Fibroblast of lung (primary cell): ENCODE data around the gene GREB1. TPM values are rescaled to one million over a fixed set of nuclear protein-coding genes. Genes with fewer than 3 reads are reported as not detected.

Experiments
- DNase-seq, 2 donors: peaks; one replicate each; pipeline versions ENCODE4 v3.0.0 to v3.0.0-alpha.2; 2010; ENCODE audit warnings: low read depth in 2 of 2
- H2AFZ ChIP-seq: 2 replicates; pipeline ENCODE4 v1.5.1; 2012; ENCODE audit warnings: low read length, control low read depth, inconsistent platforms
- H3K27ac ChIP-seq: 2 replicates; pipeline ENCODE4 v1.5.1; 2011; ENCODE audit warnings: low read length, control low read depth; ENCODE audit not compliant: insufficient read depth
- H3K27me3 ChIP-seq: 2 replicates; pipeline ENCODE4 v1.5.1; 2011; ENCODE audit warnings: mild to moderate bottlenecking, low read length; ENCODE audit not compliant: control insufficient read depth, insufficient read depth
- H3K36me3 ChIP-seq: 2 replicates; pipeline ENCODE4 v1.5.1; 2011; ENCODE audit warnings: low read length; ENCODE audit not compliant: control insufficient read depth, insufficient read depth
- H3K4me1 ChIP-seq: 2 replicates; pipeline ENCODE4 v1.5.1; 2011; ENCODE audit warnings: low read length; ENCODE audit not compliant: control insufficient read depth, insufficient read depth; ENCODE audit errors: extremely low read depth
- H3K4me2 ChIP-seq: 2 replicates; pipeline ENCODE4 v1.5.1; 2011; ENCODE audit warnings: low read length, control low read depth; ENCODE audit not compliant: insufficient read depth; ENCODE audit errors: extremely low read depth
- H3K4me3 ChIP-seq, 4 experiments: fragments of 200-600 bp in 1 of 4; sonication (generic) in 1 of 4; replicated peaks in 1 of 4; 2 replicates each; pipeline ENCODE4 v1.5.1; 2011 to 2016; ENCODE audit warnings: low read length in 4 of 4, low read depth in 3 of 4, mild to moderate bottlenecking in 3 of 4, control low read depth in 2 of 4, inconsistent platforms in 1 of 4, mixed read lengths in 1 of 4; ENCODE audit not compliant: insufficient read depth in 1 of 4; ENCODE audit errors: control extremely low read depth in 1 of 4
- H3K79me2 ChIP-seq: 2 replicates; pipeline ENCODE4 v1.5.1; 2012; ENCODE audit warnings: mild to moderate bottlenecking, low read length, inconsistent platforms; ENCODE audit not compliant: control insufficient read depth, insufficient read depth
- H3K9ac ChIP-seq: 2 replicates; pipeline ENCODE4 v1.5.1; 2011; ENCODE audit warnings: mild to moderate bottlenecking, low read length, control low read depth; ENCODE audit not compliant: insufficient read depth
- H3K9me3 ChIP-seq: 2 replicates; pipeline ENCODE4 v1.5.1; 2012; ENCODE audit warnings: low read depth, low read length; ENCODE audit not compliant: control insufficient read depth, insufficient read depth
- H4K20me1 ChIP-seq: 2 replicates; pipeline ENCODE4 v1.5.1; 2011; ENCODE audit warnings: low read length; ENCODE audit not compliant: control insufficient read depth, insufficient read depth; ENCODE audit errors: extremely low read depth
- EZH2 ChIP-seq: IDR thresholded peaks from 2 replicates; pipeline ENCODE4 v1.5.1; 2012; ENCODE audit warnings: low read length, control low read depth, mild to moderate bottlenecking; ENCODE audit errors: missing control alignments
- polyA plus RNA-seq, 2 donors: library from polyadenylated mRNA; depleted of rRNA in 1 of 2; stranded (reverse) in 1 of 2; unstranded in 1 of 2; fragments of >200 nt; gene quantifications; 2 replicates each; pipeline ENCODE4 v1.2.1, GENCODE V29; 2011 to 2012; ENCODE audit warnings: missing spikeins in 1 of 2
- total RNA-seq: library from RNA; depleted of rRNA; stranded (reverse); fragments of >200 nt; gene quantifications from 2 replicates; pipeline ENCODE4 v1.2.1, GENCODE V29; 2014
- TF ChIP-seq, protein P1 (sequence below), 2 donors: IDR thresholded peaks in 1 of 2; conservative IDR thresholded peaks in 1 of 2; 1 replicate in 1 of 2; 2 replicates in 1 of 2; pipeline ENCODE4 v1.5.1; 2011 to 2012; ENCODE audit warnings: low read length in 2 of 2, control low read depth in 1 of 2, inconsistent platforms in 1 of 2, low read depth in 1 of 2, mild to moderate bottlenecking in 1 of 2

Gene GREB1
- total and polyA plus RNA-seq, 2 donors (not counting 1 experiment from before 2014, with no cell fraction given): 0.06 to 2.0 TPM

DNA sequence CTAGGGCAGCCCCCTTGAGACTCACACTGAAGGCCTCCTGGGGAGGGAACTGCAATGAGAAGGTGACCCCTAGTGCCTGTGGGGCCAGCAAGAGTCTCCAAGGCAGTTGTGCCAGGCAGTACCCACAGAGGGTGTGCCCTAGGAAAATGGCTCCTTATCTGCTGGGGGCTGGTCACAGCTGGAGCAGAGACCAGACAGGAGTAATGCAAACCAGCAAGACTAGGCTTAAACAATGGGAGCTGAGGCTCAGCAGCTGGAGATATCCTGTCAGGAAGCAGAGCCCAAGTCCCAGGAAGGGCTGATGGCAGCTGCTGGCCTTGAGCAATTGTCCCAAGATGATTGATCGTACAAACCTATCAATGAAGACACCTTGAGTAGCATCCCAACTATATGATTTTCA, 41.1 kb upstream of the GREB1 start:
- no peak overlapping the region for H3K4me3 ChIP-seq
- no peaks in the 10 kb centered on the region for H3K4me1 ChIP-seq
- H2AFZ ChIP-seq: no peak overlapping the region
- no peaks in the 10 kb centered on the region for H4K20me1 ChIP-seq
- DNase-seq: no peak
- no peak overlapping the region for H3K4me2 ChIP-seq
- TF ChIP-seq EZH2: no peak
- TF ChIP-seq, protein P1, sequence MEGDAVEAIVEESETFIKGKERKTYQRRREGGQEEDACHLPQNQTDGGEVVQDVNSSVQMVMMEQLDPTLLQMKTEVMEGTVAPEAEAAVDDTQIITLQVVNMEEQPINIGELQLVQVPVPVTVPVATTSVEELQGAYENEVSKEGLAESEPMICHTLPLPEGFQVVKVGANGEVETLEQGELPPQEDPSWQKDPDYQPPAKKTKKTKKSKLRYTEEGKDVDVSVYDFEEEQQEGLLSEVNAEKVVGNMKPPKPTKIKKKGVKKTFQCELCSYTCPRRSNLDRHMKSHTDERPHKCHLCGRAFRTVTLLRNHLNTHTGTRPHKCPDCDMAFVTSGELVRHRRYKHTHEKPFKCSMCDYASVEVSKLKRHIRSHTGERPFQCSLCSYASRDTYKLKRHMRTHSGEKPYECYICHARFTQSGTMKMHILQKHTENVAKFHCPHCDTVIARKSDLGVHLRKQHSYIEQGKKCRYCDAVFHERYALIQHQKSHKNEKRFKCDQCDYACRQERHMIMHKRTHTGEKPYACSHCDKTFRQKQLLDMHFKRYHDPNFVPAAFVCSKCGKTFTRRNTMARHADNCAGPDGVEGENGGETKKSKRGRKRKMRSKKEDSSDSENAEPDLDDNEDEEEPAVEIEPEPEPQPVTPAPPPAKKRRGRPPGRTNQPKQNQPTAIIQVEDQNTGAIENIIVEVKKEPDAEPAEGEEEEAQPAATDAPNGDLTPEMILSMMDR (conservative IDR thresholded peaks at IDR 0.05 in 1 of 2, IDR thresholded peaks at IDR 0.05 in 1 of 2; ENCODE audit: low read depth in 1 of 2, low read length in 2 of 2): no peak
- peaks cover 2% of the 10 kb centered on the region for H3K27me3 ChIP-seq
- H3K9ac ChIP-seq: no peak overlapping the region
- no peaks in the 10 kb centered on the region for H3K9me3 ChIP-seq
- H3K27ac ChIP-seq: no peak overlapping the region
- no peaks in the 10 kb centered on the region for H3K36me3 ChIP-seq
- H3K79me2 ChIP-seq: no peaks in the 10 kb centered on the region

DNA sequence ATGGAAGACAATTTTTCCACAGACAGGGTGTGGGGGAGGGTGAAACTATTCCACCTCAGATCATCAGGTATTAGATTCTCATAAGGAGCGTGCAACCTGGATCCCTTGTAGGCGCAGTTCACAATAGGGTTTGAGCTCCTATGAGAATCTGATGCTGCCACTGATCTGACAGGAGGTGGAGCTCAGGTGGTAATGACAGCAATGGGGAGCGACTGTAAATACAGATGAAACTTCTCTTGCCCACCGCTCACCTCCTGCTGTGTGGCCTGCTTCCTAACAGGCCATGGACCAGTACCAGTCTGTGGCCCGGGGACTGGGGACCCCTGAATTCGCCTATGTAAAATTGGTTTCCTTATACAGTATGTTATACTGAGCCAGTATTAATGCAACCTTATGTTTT, 40.6 kb upstream of the GREB1 start:
- Histone ChIP-seq H3K36me3 (no peaks in the 10 kb centered on the region), H3K4me1 (no peaks in the 10 kb centered on the region), H4K20me1 (no peaks in the 10 kb centered on the region), H3K27ac (no peak overlapping the region), H3K4me3 (no peak overlapping the region), H3K4me2 (no peak overlapping the region), H3K9ac (no peak overlapping the region), H2AFZ (no peak overlapping the region), H3K27me3 (peaks cover 2% of the 10 kb centered on the region), H3K79me2 (no peaks in the 10 kb centered on the region), H3K9me3 (no peaks in the 10 kb centered on the region)
- TF ChIP-seq, protein P1 (conservative IDR thresholded peaks at IDR 0.05 in 1 of 2, IDR thresholded peaks at IDR 0.05 in 1 of 2; ENCODE audit: low read depth in 1 of 2, low read length in 2 of 2): no peak
- TF ChIP-seq EZH2: no peak
- no peak for DNase-seq

GRCh38 chr2:11494310-11494709, 39.5 kb upstream of the GREB1 start:
- DNase-seq: no peak
- no peak overlapping the region for H3K9ac ChIP-seq
- H3K9me3 ChIP-seq: no peaks in the 10 kb centered on the region
- no peak overlapping the region for H3K27ac ChIP-seq
- no peaks in the 10 kb centered on the region for H4K20me1 ChIP-seq
- H3K27me3 ChIP-seq: peaks cover 2% of the 10 kb centered on the region
- no peaks in the 10 kb centered on the region for H3K79me2 ChIP-seq
- TF ChIP-seq EZH2: no peak
- TF ChIP-seq, protein P1 (conservative IDR thresholded peaks at IDR 0.05 in 1 of 2, IDR thresholded peaks at IDR 0.05 in 1 of 2; ENCODE audit: low read depth in 1 of 2, low read length in 2 of 2): no peak
- no peaks in the 10 kb centered on the region for H3K36me3 ChIP-seq
- no peak overlapping the region for H3K4me3 ChIP-seq
- H2AFZ ChIP-seq: no peak overlapping the region
- no peak overlapping the region for H3K4me2 ChIP-seq
- no peaks in the 10 kb centered on the region for H3K4me1 ChIP-seq
